ENCODE results near the gene PPTC7. TPM values are rescaled to one million over a fixed set of nuclear protein-coding genes. Genes with fewer than 3 reads are reported as not detected.

The PPTC7 gene
- total and polyA plus RNA-seq, 2 of the 8 experiments (the other 6 are each of a cell fraction or from before 2014, with no cell fraction given), result 8.1 to 15.9 TPM

DNA sequence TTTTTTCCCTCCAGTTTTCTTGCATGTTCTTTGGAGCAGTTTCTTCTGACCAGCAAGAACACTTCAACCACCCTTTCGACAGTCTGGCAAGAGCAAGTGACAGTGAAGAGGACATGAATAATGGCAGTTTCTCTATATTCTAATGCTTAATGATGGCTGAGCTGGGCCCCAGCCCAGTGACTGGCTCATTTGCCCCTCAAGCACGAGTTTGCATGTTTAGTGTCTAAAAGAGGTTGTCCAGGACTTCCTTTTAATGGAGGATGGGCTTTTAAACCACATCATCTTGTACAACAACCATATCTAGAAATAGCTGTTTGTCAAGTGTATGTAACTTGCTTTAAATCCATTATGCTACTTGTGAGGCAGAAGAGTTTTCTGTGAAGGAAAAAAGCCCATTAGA, 52.6 kb downstream of the PPTC7 start:
- DNase-seq (ENCODE audit: low read depth in 1 of 2, low spot score in 2 of 2) (no peak), FAIRE-seq (no peak)
- Histone ChIP-seq H2BK20ac (ENCODE audit: low read length) (no peak overlapping the region), H3K9ac (replicated peaks in 1 of 4; ENCODE audit: extremely low read depth in 1 of 4, low read depth in 3 of 4, low read length in 3 of 4) (no peak overlapping the region), H3K4me1 (replicated peaks in 1 of 4; ENCODE audit: control insufficient read depth in 3 of 4, insufficient read depth in 4 of 4, low read length in 3 of 4) (no peaks in the 10 kb centered on the region), H2AK5ac (ENCODE audit: low read depth, low read length) (no peak overlapping the region), H3K9me3 (ENCODE audit: insufficient read depth in 2 of 2, low read depth in 1 of 2, low read length in 1 of 2) (no peaks in the 10 kb centered on the region), H4K91ac (replicated peaks; ENCODE audit: insufficient read length, low read length) (no peak overlapping the region), H3K4me3 (ENCODE audit: extremely low read depth in 1 of 4, insufficient read depth in 2 of 4, low read depth in 3 of 4, low read length in 4 of 4) (no peak overlapping the region), H3K36me3 (ENCODE audit: control insufficient read depth in 2 of 4, insufficient read depth in 4 of 4, low read length in 3 of 4) (peaks cover 0 to 2% (median 0%) of the 10 kb centered on the region in 4 experiments; a peak in 2 of 8 replicates), H3K79me1 (ENCODE audit: low read depth, low read length) (no peaks in the 10 kb centered on the region), H3K4me2 (ENCODE audit: insufficient read depth in 1 of 2, low read depth in 2 of 2, low read length in 2 of 2) (no peak overlapping the region), H2BK12ac (ENCODE audit: low read depth, low read length) (no peak overlapping the region), H3K4ac (replicated peaks; ENCODE audit: insufficient read length, low read depth, low read length) (no peak overlapping the region), H3K27ac (ENCODE audit: low read depth, low read length) (no peak overlapping the region), H4K5ac (ENCODE audit: insufficient read length, low read depth, low read length) (no peak overlapping the region), H2BK120ac (replicated peaks; ENCODE audit: low read depth, low read length) (no peak overlapping the region), H3K18ac (ENCODE audit: extremely low read depth, low read length) (no peak overlapping the region), H4K8ac (ENCODE audit: extremely low read depth, insufficient read depth, low read length) (no peak overlapping the region), H3K27me3 (replicated peaks in 1 of 4; ENCODE audit: control insufficient read depth in 3 of 4, extremely low read depth in 1 of 4, insufficient read depth in 3 of 4, low read length in 3 of 4) (no peaks in the 10 kb centered on the region), H3K14ac (ENCODE audit: insufficient read length) (no peak overlapping the region), H2BK5ac (ENCODE audit: low read depth, low read length) (no peak overlapping the region), H2AFZ (ENCODE audit: low read length) (no peak overlapping the region), H2BK15ac (ENCODE audit: low read length) (no peak overlapping the region), H3K23me2 (ENCODE audit: low read depth, low read length) (no peaks in the 10 kb centered on the region), H3K23ac (ENCODE audit: insufficient read length) (no peak overlapping the region), H3K56ac (replicated peaks; ENCODE audit: insufficient read length, low read depth, low read length) (no peak overlapping the region), H4K20me1 (replicated peaks in 1 of 2; ENCODE audit: control insufficient read depth in 1 of 2, insufficient read depth in 2 of 2, low read length in 2 of 2) (peaks cover 1 to 2% of the 10 kb centered on the region in 2 experiments), H3K79me2 (ENCODE audit: control insufficient read depth in 1 of 2, insufficient read depth in 2 of 2, low read length in 2 of 2) (no peaks in the 10 kb centered on the region)
- ChIA-PET CTCF (ENCODE audit: partially characterized antibody) (interaction anchor here (1.0 kb wide), 1 partner anchor 18 kb away, joined by 3 read pairs; no protein-coding TSS in a partner anchor), POLR2A (ENCODE audit: partially characterized antibody) (interaction anchor here (1.4 kb wide), 1 partner anchor 62 kb away, joined by 3 read pairs; the partner anchor contains the start of genes FAM216A and GPN3)
- 85% methylated on average over 2 of the region's 2 CpGs; no CpG with 5 or more reads in 1 of the 2 experiments for WGBS, 2 experiments (ENCODE audit: extremely low coverage in 1 of 2, insufficient coverage in 1 of 2, insufficient read length in 1 of 2, insufficient replicate concordance in 2 of 2, low coverage in 1 of 2, low lambda C conversion rate in 2 of 2, missing lambda C conversion rate in 1 of 2)
- no peak for TF ChIP-seq SP4 (IDR thresholded peaks at IDR 0.05; ENCODE audit: low read length)
- TF ChIP-seq, protein P1, sequence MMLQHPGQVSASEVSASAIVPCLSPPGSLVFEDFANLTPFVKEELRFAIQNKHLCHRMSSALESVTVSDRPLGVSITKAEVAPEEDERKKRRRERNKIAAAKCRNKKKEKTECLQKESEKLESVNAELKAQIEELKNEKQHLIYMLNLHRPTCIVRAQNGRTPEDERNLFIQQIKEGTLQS (IDR thresholded peaks at IDR 0.05; ENCODE audit: insufficient read depth, low read depth, low read length), result no peak
- TF ChIP-seq POLR2A (IDR thresholded peaks at IDR 0.05; ENCODE audit: control extremely low read depth in 1 of 2, low read depth in 2 of 2, low read length in 2 of 2), result no peak
- TF ChIP-seq JUN (IDR thresholded peaks at IDR 0.05; ENCODE audit: low read depth, low read length), result no peak
- no peak for TF ChIP-seq RBBP5 (IDR thresholded peaks at IDR 0.05; ENCODE audit: borderline replicate concordance, low read depth, low read length)
- TF ChIP-seq MAFK (IDR thresholded peaks at IDR 0.05; ENCODE audit: low read depth, low read length), result no peak
- TF ChIP-seq SUZ12 (IDR thresholded peaks at IDR 0.05; ENCODE audit: low read length), result no peak
- no peak for TF ChIP-seq SP1 (IDR thresholded peaks at IDR 0.05; ENCODE audit: low read depth, low read length)
- no peak for TF ChIP-seq NANOG (IDR thresholded peaks at IDR 0.05; ENCODE audit: insufficient read depth, low read depth, low read length, poor library complexity, severe bottlenecking)
- TF ChIP-seq SIN3A (conservative IDR thresholded peaks at IDR 0.05 in 1 of 2, IDR thresholded peaks at IDR 0.05 in 1 of 2; ENCODE audit: low read depth in 1 of 2, low read length in 2 of 2), result no peak
- TF ChIP-seq POLR2AphosphoS5 (IDR thresholded peaks at IDR 0.05; ENCODE audit: low read depth, low read length), result no peak
- no peak for TF ChIP-seq ZNF274 (IDR thresholded peaks at IDR 0.05; ENCODE audit: borderline replicate concordance, extremely low read depth, low read length)
- TF ChIP-seq HDAC6 (IDR thresholded peaks at IDR 0.05; ENCODE audit: low read depth, low read length), result no peak
- TF ChIP-seq CBX8 (IDR thresholded peaks at IDR 0.05; ENCODE audit: borderline replicate concordance, low read depth, low read length), result no peak
- TF ChIP-seq GTF2F1 (IDR thresholded peaks at IDR 0.05; ENCODE audit: borderline replicate concordance, low read depth, low read length), result no peak
